Activated CD8-positive, alpha-beta T cell treated with anti-CD3 and anti-CD28 coated beads for 36 hours (primary cell): ENCODE results near the gene FMO5. TPM values are rescaled to one million over a fixed set of nuclear protein-coding genes. Genes with fewer than 3 reads are reported as not detected.

Source experiments
- ATAC-seq: fragments of 200-7000 bp; cut with Tn5 transposase; one replicate; pipeline ENCODE4 v1.10.0; 2021; ENCODE audit warnings: mild to moderate bottlenecking, moderate library complexity
- CTCF ChIA-PET: fragments of 350-600 bp; sonication (Branson Sonifier 250); formaldehyde crosslinking; loops from one replicate; lab custom pipeline; 2021; ENCODE audit warnings: antibody characterized with exemption; lab: Charles Lee
- POLR2A ChIA-PET: fragments of 350-600 bp; sonication (Branson Sonifier 250); formaldehyde crosslinking; loops from one replicate; lab custom pipeline; 2021; ENCODE audit warnings: antibody characterized with exemption; lab: Charles Lee
- DNase-seq: peaks from one replicate; pipeline ENCODE4 v3.0.0-alpha.2; 2020
- H3K27ac Mint-ChIP-seq: one replicate; pipeline ENCODE4 v1.8.0; 2021; ENCODE audit warnings: mild to moderate bottlenecking, mixed read lengths
- H3K27me3 Mint-ChIP-seq: one replicate; pipeline ENCODE4 v1.8.0; 2021; ENCODE audit warnings: mixed read lengths
- H3K36me3 Mint-ChIP-seq: one replicate; pipeline ENCODE4 v1.8.0; 2021; ENCODE audit warnings: low read depth, mixed read lengths
- H3K4me1 Mint-ChIP-seq: one replicate; pipeline ENCODE4 v1.8.0; 2021; ENCODE audit warnings: low read depth, mixed read lengths
- H3K4me3 Mint-ChIP-seq: one replicate; pipeline ENCODE4 v1.8.0; 2021; ENCODE audit warnings: mild to moderate bottlenecking, moderate library complexity, mixed read lengths
- H3K9me3 Mint-ChIP-seq: one replicate; pipeline ENCODE4 v1.8.0; 2021; ENCODE audit warnings: mixed read lengths
- intact Hi-C: fragments of 100-400 bp; cut with micrococcal nuclease; formaldehyde crosslinking; loops from one replicate; pipeline ENCODE4 v1.10.0; 2022
- total RNA-seq, 2 experiments: library from RNA; stranded (reverse); gene quantifications; one replicate each; pipeline ENCODE4 v1.2.3, GENCODE V29; 2021
- TF ChIP-seq, protein P1 (sequence below): fragments of 200-600 bp; IDR thresholded peaks from one replicate; pipeline ENCODE4 v1.8.0; 2022; ENCODE audit warnings: antibody characterized with exemption, mild to moderate bottlenecking

Gene FMO5, protein sequence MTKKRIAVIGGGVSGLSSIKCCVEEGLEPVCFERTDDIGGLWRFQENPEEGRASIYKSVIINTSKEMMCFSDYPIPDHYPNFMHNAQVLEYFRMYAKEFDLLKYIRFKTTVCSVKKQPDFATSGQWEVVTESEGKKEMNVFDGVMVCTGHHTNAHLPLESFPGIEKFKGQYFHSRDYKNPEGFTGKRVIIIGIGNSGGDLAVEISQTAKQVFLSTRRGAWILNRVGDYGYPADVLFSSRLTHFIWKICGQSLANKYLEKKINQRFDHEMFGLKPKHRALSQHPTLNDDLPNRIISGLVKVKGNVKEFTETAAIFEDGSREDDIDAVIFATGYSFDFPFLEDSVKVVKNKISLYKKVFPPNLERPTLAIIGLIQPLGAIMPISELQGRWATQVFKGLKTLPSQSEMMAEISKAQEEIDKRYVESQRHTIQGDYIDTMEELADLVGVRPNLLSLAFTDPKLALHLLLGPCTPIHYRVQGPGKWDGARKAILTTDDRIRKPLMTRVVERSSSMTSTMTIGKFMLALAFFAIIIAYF
- total RNA-seq = under 1 TPM in 1 of 2 experiments, not detected in 1; 0.16 TPM

GRCh38 chr1:147225193-147225730 lies at the start of gene FMO5:
Gene FMO5, minus strand, starts transcription at chr1:147225339. Its CDS starts 310 bp downstream, at chr1:147225029.
- peak within 1 kb of the TSS; percentile 86 for H3K27ac Mint-ChIP-seq
- H3K4me1 Mint-ChIP-seq = peaks cover 14% of the 10 kb centered on the region
- ATAC-seq (peak; percentile 97), DNase-seq (peak; percentile 67)
- CTCF ChIA-PET = interaction anchor here (0.8 to 2.1 kb wide), 5 partner anchors 11 to 125 kb away, joined by 3 to 11 read pairs (median 5); partner anchors contain the start of gene CHD1L
- POLR2A ChIA-PET = interaction anchor here (1.6 kb wide), 2 partner anchors 18 to 140 kb away, joined by 4 to 7 read pairs; no protein-coding TSS in a partner anchor
- H3K9me3 Mint-ChIP-seq = no peaks in the 10 kb centered on the region
- TF ChIP-seq, protein P1, sequence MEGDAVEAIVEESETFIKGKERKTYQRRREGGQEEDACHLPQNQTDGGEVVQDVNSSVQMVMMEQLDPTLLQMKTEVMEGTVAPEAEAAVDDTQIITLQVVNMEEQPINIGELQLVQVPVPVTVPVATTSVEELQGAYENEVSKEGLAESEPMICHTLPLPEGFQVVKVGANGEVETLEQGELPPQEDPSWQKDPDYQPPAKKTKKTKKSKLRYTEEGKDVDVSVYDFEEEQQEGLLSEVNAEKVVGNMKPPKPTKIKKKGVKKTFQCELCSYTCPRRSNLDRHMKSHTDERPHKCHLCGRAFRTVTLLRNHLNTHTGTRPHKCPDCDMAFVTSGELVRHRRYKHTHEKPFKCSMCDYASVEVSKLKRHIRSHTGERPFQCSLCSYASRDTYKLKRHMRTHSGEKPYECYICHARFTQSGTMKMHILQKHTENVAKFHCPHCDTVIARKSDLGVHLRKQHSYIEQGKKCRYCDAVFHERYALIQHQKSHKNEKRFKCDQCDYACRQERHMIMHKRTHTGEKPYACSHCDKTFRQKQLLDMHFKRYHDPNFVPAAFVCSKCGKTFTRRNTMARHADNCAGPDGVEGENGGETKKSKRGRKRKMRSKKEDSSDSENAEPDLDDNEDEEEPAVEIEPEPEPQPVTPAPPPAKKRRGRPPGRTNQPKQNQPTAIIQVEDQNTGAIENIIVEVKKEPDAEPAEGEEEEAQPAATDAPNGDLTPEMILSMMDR = peak; percentile 38
- H3K4me3 Mint-ChIP-seq = peak within 1 kb of the TSS; percentile 93
- H3K36me3 Mint-ChIP-seq = no peaks in the 10 kb centered on the region
- intact Hi-C loops = loop anchor here (5.0 kb wide), 1 partner anchor 53 kb away; the partner anchor contains the start of gene PRKAB2
- H3K27me3 Mint-ChIP-seq = no peaks in the 10 kb centered on the region

DNA sequence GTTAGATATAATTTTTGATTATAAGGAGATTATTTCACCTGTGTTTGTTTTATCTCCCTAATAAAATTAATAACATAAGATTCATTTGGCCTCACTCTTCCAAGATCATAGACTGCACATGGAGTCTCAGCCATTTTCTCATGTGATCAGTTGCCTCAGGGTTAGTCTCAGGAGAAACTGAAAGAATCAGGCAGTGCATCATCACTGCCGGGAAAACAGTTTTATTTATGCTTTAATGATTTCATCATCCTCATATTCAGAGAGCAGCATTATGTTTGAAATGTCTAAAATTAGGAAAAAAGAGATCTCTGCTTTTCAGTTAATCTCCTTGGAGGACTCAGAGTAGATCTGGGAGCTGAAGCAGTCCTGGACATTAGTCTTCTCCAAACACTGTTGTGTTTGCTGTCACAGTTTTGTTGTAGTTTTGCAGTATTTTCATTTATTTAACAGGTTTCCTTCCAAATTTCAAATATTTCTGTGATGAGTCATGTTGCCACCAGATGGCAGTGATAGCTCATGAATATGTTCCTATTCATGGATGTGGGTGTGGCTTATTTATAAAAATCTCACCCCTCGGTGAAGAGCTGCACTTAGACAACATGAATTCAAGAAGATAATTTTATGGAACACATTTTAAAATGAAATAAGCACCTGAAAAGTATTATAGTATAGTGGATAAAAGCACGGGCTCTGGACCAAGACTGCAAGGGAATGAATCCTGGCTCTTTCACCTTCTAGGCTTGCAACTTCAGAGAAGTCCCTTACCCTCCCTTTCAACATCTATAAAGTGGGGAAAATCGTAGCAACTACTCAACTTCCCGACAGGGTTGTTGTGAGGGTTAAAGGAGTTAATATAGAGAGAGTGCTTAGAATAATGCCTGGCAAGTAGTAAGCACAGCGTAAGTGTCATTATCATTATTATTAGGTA lies 48.5 kb upstream of the FMO5 start:
- DNase-seq (peak; percentile 27), ATAC-seq (peak; percentile 49)
- no peaks in the 10 kb centered on the region for H3K4me1 Mint-ChIP-seq
- H3K4me3 Mint-ChIP-seq = no peak overlapping the region
- H3K9me3 Mint-ChIP-seq = no peaks in the 10 kb centered on the region
- TF ChIP-seq, protein P1 = peak; percentile 63
- no peaks in the 10 kb centered on the region for H3K27me3 Mint-ChIP-seq
- peaks cover 56% of the 10 kb centered on the region for H3K36me3 Mint-ChIP-seq
- ChIA-PET CTCF (interaction anchor here (0.7 to 2.9 kb wide), 23 partner anchors 8 to 619 kb away, joined by 3 to 41 read pairs (median 4); partner anchors contain the start of gene CHD1L), POLR2A (interaction anchor here (1.7 kb wide), 1 partner anchor 115 kb away, joined by 4 read pairs; no protein-coding TSS in a partner anchor)
- intact Hi-C loops = loop anchor here (10.0 kb wide), 1 partner anchor 111 kb away; no protein-coding TSS in a partner anchor
- H3K27ac Mint-ChIP-seq = no peak overlapping the region

- H3K36me3 Mint-ChIP-seq = peaks cover 61% of the 10 kb centered on the region
- no peak for ATAC-seq
- TF ChIP-seq, protein P1 = no peak
- no peak overlapping the region for H3K4me3 Mint-ChIP-seq
- ChIA-PET CTCF (interaction anchor here (0.7 to 2.9 kb wide), 6 partner anchors 10 to 117 kb away, joined by 3 to 41 read pairs (median 8); partner anchors contain the start of gene CHD1L), POLR2A (no interaction called here)
- H3K9me3 Mint-ChIP-seq = no peaks in the 10 kb centered on the region
- H3K27ac Mint-ChIP-seq = no peak overlapping the region
- intact Hi-C loops = loop anchor here (10.0 kb wide), 1 partner anchor 113 kb away; no protein-coding TSS in a partner anchor
- no peaks in the 10 kb centered on the region for H3K4me1 Mint-ChIP-seq
- no peak for DNase-seq
- no peaks in the 10 kb centered on the region for H3K27me3 Mint-ChIP-seq
Measured at GRCh38 chr1:147272042-147272441, 46.9 kb upstream of the FMO5 start.

GRCh38 chr1:147270721-147271120 lies 45.6 kb upstream of the FMO5 start:
- no peaks in the 10 kb centered on the region for H3K27me3 Mint-ChIP-seq
- TF ChIP-seq, protein P1 = no peak
- H3K9me3 Mint-ChIP-seq = no peaks in the 10 kb centered on the region
- intact Hi-C loops = loop anchor here (10.0 kb wide), 1 partner anchor 114 kb away; no protein-coding TSS in a partner anchor
- no peaks in the 10 kb centered on the region for H3K4me1 Mint-ChIP-seq
- ChIA-PET POLR2A (no interaction called here), CTCF (interaction anchor here (1.1 kb wide), 1 partner anchor 120 kb away, joined by 3 read pairs; no protein-coding TSS in a partner anchor)
- H3K4me3 Mint-ChIP-seq = no peak overlapping the region
- no peak for ATAC-seq
- H3K36me3 Mint-ChIP-seq = peaks cover 59% of the 10 kb centered on the region
- DNase-seq = no peak
- H3K27ac Mint-ChIP-seq = no peak overlapping the region
